DMS79 treated with DMSO at 0.1 percent for 48 hours (cell line): ENCODE measurements around the gene SPTY2D1.
"Not testable (repeated sequence)": the region's sequence is repeated elsewhere in the genome, so short reads cannot be mapped to it uniquely, and the experiment has no call there.

ENCODE experiments used
- DNase-seq: peaks from one replicate; lab custom pipeline; 2025; lab: John Stamatoyannopoulos, UW

Gene SPTY2D1

DNA sequence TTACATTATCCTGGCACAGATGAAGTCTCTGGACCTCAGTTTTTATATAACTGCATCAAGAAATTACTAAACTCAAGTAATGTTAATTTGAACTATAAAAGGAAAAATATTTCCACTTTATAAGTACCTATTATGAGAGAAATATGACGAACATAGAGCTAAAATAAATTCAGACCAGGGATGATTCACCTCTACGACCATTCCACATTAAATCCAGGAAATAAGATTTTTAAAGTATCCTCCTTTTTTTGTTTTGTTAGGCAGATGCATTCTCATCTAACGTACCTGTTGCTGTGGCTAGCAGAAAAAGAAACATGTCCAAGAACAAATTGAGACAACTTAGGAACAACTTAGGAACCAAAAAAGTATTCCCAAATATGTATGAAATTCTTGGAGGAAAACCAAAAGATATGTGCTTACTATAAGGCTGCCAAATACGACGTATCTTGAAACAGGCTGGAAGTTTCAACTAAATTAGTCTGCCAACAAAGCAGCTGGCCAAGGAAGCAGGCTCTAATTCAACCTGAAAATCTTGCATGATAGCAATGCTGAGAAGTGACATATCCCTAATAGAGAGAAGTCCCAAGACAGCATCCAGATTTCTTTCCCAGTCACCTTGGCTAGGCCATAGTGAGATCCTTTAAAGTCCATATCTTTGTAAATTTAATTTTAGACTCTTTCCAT, 15.7 kb downstream of the SPTY2D1 start:
- no peak for DNase-seq

- DNase-seq = no peak
Observed at GRCh38 chr11:18617688-18618341, 16.3 kb downstream of the SPTY2D1 start.

DNA sequence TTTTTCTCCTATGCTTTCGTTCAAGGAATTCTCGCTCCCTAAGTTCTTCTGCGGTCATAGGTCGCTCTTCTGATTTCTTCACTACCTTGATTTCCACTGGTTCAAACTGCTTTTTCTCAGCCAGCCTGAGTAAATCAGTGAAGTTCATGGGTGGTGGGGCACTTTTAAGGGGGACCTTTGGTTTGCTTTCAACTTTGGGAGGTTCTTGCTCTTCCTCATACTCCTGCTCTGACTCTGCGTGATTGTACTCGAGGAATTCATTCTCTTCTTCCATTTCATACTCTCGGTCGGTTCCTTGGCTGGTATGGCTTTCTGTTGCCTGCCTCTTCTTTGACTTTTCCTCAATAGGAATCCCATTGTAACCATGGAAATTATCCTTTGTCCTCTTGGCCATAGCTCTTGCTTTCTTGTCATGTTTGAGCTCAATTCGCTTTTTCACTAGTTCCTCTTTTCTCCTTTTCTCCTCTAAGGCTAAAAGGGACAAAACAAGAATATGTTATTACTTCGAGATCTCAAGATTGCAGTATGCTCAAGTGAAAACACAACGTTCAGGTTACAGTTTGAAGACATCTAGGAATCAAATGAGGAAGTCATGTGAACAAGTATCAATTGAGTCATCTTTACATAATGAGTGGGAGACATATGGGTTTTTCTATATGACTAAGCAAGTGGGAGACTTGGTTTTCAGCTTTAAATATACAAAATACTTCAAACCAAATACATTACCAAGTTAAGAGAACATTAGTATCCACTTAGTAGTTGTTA, 18.3 kb downstream of the SPTY2D1 start:
- no peak for DNase-seq

- DNase-seq = no peak
Observed at GRCh38 chr11:18614667-18615066, 19.5 kb downstream of the SPTY2D1 start.

DNA sequence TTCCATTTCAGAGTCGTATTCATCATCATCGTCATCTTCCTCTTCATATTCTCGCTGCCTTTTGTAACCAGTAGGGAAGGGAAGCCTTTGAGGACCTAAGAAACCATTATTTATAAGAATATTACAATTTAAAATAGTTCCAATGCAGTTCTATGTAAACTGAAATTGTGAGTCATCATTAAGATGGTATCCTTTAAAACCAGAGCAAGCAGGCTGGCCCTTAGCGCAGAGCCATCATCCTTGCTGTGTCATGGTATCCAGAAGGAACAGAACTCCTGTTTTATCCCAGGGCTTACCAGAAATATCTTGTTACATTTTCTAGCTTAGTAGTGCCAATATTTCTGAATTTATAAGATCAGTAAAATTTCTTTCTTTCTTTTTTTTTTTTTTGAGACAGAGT, 21.7 kb downstream of the SPTY2D1 start:
- DNase-seq = no peak

DNA sequence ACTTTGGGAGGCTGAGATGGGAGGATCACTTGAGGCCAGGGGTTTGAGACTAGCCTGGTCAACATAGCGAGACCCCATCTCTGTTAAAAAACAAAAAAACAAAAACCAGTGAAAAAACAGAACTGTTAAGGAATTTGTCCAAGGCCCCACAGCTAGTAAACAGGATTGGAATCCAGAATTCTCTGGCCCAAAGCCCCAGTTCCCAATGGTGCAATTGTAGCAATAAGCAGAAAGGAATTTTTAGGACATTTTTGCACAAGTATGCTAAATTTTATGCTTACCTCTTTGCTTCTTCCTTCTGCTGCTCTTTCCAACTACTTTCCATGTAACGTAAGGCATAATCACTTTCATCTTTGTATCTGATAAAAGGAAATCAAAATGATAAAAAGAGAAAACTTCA, 22.9 kb downstream of the SPTY2D1 start:
- no peak for DNase-seq

GRCh38 chr11:18608376-18608775, 25.8 kb downstream of the SPTY2D1 start:
- DNase-seq = peak; percentile 84

GRCh38 chr11:18600915-18601569, 33.1 kb downstream of the SPTY2D1 start:
- DNase-seq = no peak

DNA sequence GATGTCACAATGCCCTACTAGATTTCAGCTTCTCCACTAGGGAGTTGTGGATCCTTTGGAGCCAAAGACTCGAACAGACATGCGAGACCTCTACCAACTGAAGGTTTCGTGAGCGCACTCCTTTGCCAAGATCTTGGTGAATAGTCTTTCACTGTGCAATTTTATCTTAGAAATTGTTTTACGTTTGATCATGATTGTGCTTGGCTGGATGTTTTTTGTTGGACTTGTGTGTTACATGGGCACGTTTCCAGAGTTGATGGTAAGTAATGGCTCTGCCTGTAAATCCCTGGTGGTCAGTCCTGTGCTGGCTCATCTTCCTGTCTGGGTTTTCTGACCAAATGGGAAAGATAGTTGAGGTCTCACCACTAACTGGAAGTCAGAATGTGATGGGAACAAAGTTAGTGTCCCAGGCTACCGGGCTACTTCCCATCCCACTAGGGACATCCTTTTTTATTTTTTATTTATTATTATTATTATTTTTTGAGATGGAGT, 34.4 kb downstream of the SPTY2D1 start, which contains the start of gene MISFA:
Gene MISFA, plus strand, starts transcription at position 51 of the 492 bp plus-strand sequence. Its CDS starts 140 bp downstream, at position 191.
- no peak for DNase-seq

GRCh38 chr11:18594999-18595749, 39.0 kb downstream of the SPTY2D1 start:
- DNase-seq = no peak

DNA sequence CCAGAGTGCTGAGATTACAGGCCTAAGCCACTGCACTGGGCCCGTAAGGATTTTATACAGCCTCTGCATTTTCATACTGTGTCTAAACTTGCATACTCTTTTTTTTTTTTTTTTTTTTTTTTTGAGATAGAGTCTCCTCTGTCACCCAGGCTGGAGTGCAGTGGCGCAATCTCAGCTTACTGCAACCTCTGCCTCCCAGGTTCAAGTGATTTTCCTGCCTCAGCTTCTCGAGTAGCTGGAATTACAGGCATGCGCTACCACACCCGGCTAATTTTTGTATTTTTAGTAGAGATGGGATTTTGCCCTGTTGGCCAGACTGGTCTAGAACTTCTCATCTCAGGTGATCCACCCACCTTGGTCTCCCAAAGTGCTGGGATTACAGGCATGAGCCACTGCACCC, 40.1 kb downstream of the SPTY2D1 start:
- DNase-seq = not testable (repeated sequence)

- DNase-seq = no peak
Observed at GRCh38 chr11:18590571-18590970, 43.6 kb downstream of the SPTY2D1 start.

DNA sequence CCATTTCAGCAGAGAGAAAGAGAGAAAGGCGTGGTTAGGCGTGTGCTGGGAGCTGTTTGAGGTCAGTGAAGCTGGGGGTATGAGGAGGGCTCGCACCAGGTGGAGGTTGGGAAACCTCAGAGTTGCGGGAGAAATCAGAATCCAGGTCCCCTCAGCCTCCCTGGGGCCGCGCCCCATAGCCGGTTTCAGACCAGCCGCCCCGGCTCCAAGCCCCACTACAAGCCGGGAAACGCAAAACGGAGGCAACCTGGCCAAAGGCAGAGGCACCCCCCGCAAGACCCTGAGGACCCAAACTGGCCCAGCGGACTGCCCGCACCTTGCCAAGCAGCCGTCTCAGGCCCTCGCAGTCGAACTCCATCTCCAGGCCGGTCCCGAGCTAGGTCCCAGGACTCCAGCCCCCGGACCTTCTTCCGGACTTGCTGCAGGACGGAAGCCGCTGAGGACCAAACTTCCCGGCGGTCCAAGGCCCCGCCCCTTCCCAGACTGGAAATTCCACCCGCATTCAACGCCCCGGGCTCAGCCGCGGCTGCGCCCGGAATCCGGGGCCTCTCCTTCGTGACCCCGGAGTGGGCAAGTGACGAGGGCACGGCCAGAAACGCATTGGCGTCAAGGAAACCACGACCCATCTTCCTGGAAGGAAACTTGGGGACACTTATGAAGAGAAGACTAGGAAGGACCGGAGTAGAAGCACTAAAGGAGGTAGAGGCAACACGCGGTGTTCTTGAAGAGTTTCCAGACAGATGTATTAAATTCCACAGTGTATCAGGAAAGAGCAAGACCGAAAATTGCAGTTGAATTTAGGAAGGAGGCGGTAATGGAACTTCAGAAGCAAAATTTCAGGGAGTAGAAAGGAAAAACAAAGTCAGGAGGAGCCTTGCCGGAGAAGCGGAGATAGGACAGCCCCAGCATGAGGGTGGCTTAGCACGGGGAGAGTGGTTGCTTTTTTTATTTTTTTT, 45.6 kb downstream of the SPTY2D1 start, which contains the start of gene UEVLD:
Gene UEVLD, minus strand, starts transcription at position 438 of the 956 bp plus-strand sequence. Its CDS starts 80 bp downstream, at position 358.
- DNase-seq = peak; percentile 80

- DNase-seq = no peak
Observed at GRCh38 chr11:18581825-18582224, 52.3 kb downstream of the SPTY2D1 start.

DNA sequence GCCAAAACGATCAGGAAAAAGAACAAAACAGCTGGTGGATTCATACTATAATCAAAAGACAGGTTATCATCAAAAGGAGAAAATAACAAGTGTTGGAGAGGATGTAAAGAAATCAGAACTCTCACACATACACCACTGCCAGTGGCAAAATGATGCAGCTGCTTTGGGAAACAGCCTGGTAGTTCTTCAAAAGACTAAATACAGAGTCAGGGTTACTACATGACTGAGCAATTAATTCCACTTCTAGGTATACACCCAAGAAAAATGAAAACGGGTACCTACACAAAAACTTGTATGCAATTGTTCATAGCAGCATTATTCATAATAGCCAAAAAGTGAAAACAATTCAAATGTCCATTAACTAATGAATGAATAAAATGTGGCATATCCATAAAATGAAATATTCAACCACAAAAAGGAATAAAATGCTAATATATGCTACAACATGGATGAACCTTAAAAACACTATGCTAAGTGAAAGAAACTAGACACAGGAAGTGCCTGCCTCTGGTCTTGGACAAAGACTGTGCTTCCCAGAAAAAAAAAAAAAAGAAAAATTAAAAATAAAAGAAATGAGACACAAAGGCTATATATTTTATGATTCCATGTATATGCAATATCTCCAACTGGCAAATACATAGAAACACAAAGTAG, 53.9 kb downstream of the SPTY2D1 start:
- no peak for DNase-seq

GRCh38 chr11:18578975-18579598, 55.1 kb downstream of the SPTY2D1 start:
- no peak for DNase-seq

GRCh38 chr11:18575361-18575760, 58.8 kb downstream of the SPTY2D1 start:
- no peak for DNase-seq

DNA sequence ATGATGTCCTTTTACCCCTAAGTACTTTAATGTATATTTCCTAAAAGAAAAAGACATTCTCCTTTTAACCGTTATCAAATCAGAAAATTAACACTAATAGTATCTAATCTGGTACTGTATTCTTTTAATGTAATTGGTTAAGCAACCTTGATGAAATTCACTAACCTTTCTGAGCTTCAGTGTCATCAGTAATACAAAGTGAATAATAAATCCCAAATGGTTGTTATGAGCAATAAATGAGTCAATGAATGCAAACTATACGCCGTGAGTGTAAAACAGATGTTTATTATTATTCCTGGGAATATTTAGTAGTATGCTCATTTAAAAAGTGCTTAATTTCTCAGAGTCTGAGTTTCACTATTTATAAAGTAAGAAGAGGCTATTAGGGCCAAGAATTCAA, 67.1 kb downstream of the SPTY2D1 start:
- DNase-seq = no peak

- no peak for DNase-seq
Observed at GRCh38 chr11:18566406-18566805, 67.7 kb downstream of the SPTY2D1 start.
